Measurements from ENCODE around the gene TNFRSF4.

TNFRSF4 gene

DNA sequence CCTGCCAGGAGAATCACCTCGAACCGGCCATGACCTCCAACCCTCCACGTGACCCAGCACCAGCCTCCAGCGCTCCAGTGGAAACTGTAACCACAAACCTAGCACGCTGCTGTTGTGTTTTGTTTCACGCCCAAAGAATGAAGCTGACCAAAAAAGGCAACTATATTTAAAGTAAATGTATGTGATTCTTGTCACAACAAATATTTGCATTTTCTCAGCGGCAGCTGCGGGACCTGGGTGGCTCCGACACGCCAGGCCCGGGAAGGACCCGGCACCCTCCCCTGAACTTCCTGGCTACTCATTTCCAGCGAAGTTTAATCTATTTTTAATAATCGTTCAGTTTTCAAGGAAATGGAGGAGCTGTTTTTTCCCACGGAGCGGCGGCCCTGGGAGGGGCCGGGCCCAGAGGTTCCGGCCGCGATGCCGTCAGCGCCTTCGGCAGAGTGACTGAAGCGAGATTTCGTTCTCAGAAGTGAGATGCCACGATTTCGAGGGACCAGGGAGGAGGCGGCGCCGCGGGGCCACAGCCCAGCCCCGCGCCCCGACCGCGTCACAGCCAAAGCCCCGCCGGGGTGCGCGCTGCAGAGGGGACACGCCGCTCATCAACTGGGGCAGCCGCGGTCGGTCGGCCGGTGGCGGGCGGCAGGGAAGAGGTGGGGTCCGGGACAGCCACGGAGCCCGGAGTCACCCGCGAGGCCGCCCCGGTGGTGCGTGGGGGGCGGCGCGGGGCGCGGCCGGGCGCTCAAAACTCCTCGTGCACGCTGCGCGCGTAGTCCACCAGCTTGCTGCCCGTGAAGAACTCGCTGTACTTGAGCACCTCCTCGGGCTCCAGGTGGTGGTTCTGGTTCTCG is 3.0 kb upstream of the TNFRSF4 start:
- DNase-seq = peak; percentile 67

DNA sequence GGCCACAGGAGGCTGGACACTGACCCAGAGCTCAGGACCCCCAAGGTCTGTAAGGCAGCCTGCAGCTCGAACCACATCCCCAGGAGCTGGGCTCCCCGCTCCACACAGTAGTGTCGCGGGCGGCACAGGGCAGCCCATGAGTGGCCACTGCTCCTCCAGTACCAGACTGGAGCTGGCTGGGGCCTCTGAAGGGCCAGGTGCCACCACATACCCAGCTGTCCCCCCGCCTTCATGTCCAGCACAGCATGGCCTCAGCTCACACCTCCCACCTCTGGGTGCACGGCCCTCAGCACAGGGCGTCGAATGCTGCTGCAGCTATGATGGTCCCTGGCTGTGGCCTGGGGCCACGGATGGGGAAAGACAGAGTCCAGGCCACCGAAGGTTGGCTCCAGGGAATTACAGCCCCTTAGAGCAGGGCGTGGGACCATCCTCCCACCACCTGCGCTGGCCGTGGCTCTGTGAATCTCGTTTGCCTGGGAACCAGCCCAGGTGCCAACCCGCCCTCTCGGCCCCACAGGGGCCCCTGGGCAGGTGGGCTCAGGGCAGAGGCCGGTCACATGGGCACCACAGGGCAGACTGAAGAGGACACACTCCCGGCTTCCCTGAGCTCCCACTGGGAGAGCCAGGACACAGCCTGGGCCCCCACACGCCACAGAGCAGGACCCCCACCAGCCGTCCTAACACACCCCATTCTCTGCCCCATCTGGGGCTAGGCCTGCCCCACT is 2.1 kb upstream of the TNFRSF4 start:
- DNase-seq = no peak

DNA sequence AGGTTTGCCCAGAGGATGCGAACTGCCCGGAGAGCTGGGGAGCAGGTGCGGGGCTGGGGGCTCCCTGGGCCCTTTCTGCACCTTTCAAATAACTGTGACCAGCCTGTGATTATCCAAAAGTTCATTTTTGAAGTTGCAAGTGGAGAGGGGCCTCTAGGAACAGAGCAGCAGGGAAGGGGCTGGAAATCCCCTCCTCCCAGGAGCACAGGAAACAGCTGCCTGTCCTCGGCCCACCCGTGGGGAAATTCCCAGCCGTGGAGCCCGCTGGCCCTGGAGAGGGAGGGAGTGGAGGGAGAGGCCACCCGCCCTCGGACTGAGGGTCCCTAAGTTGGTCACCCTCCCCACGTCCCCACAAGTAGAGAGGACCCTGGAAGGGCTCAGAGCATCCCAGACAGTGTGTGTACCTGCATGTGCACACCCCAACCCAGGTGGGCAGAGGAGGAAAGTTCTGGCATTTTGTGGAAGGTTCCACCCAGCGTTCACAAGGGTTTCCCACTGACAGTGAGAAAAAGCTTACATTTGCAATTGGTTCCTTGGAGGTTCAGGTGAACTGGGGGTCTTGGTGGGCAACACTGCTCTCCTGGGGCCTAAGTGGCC is 1.2 kb upstream of the TNFRSF4 start:
- DNase-seq = no peak

DNA sequence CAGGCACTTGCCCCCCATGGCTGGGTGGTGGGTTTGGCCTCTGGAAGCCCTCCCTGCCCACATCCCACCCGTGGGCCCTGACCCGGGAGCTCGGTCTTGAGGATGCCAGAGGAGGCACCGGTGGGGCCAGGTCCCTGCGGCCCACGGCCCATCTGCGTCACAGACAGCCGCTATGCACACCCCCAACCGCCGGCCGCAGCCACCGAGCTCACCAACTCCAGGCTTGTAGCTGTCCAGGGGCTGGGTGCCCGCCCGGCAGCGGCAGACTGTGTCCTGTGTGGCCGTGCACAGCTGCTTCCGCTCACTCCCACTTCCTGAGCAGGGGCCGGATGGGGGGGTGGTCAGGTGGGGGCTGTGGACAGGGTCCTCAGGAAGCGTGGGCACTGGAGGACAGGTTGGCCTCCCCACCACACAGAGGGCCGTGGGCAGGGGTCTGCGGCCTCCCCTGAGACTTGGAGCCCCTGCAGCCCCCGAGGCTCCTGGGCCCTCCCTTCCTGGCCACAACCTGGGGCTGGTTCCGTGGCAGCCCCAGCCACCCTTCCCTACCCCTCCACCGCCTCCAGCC is 1.1 kb downstream of the TNFRSF4 start:
- DNase-seq = no peak

DNA sequence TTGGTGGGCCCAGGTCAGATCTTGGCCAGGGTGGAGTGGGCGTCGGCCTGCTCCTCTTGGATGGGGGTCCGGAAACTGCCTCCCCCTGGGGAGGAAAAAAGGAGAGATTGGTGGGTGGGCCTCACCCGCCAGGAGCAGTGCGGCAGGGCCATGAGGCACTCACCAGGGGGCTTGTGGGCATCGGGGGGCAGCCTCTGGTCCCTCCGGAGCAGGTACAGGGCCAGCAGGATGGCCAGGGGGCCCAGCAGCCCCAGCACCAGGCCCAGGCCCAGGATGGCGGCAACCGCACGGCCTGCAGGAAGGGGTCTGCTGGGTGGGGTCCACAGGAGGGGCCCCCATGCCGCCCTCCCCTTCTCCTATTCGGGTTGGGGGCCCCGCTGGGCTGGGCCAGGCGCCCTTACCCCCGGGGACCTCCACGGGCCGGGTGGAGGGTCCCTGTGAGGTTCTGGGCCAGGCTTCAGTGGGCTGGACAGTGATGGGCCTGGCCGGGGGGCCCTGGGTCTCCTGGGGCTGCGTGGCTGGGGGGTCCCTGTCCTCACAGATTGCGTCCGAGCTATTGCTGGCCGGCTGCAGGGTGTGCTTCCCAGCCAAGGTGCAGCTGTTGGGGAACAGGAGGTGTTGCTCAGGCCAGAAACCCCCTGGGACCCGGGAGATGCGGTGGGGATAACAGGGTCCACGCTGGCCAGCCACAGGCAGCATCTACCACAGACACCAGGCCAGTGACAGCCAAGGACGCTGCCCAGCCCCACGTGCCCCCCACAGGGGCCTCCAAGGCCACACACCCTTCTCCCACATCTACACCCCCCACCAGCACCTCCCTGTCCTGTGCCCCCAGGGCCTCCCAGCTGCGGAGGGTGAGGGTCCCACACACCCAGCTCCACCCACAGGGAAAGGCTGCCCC is 2.2 kb downstream of the TNFRSF4 start:
- DNase-seq = no peak

DNA sequence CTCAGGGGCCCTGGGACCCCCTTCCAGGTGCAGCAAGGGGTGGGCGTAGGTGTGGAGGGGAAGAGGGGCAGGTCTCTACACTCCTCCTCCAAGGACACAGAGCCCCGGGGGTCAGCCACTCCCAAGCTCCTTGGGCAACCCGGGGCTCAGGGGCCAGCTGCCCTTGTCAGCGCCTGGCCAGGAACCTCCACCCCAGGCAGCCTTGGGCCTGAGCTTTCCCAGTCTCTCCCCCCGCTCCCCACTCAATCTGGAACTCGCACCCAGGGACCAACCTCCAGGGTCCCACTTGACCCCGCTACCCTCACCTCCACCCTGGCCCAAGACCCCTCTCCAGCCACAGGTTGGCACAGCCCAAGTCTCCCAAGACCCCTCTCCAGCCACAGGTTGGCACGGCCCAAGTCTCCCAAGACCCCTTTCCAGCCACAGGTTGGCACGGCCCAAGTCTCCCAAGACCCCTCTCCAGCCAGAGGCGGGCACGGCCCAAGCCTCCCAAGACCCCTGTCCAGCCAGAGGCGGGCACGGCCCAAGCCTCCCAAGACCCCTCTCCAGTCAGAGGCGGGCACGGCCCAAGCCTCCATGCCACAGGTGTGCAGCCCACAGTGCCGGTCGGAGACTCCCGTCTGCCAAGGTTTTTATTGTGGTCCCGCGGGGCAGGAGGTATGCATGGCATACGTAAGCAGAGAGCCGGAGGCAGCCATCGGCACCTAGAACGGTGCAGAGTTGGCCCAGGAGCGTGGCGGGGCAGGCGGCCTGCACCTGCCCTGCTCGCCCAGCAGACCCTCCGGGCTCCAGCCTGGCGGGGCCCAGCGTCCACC is 3.0 kb downstream of the TNFRSF4 start:
- DNase-seq = no peak

DNA sequence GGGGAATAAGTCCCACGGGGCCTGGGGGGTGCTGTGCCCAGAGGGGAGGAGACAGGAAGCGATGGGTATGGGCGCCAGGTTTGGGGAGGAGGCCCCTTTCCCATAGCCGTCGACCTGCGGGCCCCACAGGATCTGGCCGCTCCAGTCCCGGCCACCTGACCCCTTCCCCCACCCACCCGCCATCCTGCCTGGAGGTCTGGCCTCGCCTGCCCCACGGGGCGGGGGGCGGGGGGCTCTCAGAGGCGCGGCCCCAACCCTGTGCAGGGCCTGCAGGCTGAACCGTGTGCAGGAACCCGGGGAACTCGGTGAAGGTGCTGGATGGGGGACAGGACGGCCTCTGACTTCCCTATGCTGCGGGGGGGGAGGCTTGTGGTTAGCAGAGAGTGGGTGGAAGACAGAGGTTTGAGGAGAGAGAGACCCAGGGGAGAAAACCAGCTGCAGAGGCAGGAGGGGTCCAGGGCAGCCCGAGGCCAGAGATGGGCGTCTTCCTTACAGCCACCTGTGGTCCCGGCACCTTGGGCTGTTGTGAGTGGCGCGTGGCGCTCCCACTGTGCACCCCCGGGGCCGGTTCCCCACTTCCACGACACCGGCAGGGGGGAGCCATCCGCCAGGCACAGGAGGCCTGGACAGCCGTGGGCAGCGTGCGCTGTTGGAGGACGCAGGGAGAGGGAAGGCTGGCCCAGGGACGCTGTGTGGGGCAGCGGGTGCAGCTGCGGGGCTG is 5.1 kb downstream of the TNFRSF4 start:
- no peak for DNase-seq

DNA sequence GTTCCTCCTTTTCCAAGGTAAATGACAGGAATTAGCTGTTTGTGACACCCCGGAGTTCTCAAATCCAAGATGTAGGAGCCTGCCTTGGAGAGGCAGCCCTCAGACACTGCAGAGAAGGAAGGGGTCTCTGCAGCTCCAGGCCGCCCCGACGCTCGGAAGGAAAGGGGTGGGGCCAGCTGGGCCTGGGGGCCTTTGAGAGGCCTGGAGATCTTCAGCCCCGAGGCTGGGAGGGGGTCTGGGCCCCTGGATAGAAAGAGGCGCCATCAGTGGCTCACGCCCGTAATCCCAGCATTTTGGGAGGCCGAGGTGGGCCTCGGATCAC is 6.4 kb downstream of the TNFRSF4 start:
- DNase-seq = no peak

DNA sequence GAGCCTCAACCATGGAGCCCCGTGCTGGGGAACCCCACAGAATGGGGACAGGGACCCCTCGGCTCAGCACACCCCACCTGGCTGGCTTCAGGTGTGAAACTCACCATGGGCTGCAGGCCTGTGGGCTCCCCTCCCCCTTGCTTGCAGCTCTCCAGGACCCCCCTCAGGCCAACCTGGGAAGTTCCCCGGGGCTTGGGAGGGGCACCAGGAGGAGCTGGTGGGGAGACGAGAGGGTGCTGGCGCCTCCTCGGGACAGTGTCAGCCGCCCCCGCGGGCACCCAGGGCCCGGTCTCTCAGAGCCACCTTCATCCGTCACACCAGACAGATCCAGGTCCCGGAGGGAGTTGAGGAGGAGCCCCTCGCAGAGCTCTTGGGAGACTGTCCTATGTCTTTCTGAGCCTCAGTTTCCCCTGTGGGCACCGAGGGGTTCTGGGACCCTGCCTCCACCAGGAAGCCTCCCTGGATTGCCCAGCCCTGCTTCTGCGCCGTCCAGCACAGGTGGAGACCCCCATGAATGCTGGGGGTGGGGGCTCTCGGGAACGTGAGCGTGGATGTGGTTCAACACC is 6.9 kb downstream of the TNFRSF4 start:
- DNase-seq = no peak

DNA sequence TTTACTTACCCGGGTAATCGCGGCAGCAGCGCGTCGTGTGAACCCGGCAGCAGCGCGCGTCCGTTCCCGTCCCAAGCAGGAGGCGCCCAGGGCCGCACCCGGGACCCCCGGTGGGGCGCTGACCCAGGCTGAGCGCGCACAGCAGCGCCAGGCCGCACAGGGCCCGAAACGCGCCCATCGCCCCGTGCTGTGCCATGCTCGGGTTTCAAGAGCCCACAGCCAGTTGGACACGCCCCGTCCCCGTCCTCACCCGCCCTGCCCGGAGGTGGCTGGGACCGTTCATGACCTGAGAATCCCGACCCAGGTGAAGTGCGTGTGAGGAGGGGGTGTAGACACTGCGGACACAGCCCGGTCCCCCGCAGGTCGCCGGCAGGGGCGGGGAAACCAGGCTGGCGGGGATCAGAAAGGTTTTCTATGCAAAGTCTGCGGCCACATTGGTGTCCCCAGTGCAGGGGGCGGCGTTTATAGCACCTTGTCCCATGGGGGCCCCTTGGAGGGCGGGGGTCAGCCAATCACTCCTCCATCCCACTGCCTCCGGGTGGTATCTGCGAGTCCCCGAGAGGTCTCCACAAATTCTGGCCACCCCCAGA is 7.5 kb downstream of the TNFRSF4 start, which contains the start of gene TNFRSF18:
TSS of gene TNFRSF18 (minus strand) at position 217 of the 590 bp plus-strand sequence. CDS start at position 196, 21 bp downstream.
- DNase-seq = no peak

DNA sequence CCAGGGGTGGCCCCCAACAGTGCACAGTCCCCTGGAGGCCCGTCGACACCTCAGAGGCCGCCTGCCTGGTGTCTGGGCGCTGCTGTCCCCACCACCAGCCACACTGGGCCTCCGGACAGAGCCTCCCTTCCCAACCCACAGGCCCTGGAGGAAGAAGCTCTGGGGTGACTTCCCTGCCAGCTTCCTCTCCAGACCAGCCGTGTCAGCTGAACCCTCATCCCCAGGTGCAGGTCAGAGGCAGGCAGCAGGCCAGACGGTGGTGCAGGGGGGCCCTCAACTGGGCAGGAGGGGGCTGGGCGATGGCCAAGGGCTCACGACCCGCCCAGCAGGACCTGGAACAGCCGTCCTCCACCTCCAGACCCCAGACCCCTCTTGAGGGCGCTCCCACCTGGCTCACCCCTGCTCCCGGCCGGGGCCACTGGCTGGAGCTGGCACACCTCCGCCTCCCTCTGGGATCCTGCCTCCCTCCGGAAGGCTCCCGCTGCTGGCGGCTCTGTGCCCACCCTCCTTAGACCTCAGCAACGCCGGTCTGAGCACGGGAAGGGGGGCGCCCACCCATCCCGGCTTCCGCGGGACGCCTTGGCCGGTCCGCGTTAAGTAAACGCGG is 8.1 kb downstream of the TNFRSF4 start:
- DNase-seq = no peak

DNA sequence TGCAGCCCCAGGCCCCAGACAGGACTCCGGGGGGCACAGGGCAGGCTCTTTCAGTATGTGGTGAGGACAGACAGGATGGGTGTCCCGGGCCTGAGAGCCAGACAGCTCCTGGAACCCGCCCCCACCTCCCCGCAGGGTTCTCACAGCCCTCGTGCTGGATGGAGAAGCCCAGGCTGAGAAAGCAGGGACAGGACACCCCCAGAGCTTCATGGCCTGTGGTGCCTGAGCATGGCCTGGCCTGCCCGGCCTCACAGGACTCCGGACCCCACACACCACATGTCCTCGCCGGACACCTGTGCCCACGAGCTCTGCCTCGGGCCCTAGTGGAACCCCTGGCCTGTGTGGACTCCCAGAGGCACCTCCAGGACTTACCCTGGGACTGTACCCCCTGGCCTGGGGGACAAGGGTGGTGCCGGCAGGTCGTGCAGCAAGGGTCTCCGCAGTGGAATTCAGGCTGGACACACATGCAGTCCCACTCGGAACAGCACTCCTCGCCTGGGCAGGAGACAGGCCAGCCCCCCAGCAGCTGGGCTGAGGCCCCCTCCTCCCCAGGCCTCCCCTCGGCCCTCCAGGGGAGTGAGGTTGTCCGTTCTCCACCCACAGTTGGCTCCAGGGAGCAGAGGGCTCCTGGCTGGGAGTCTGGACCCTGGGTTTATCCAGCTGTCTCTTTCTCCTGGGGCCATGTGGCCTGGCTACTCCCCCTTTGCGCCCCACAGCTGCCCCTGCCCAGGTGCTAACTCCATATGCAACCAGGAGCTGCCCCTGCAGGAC is 8.8 kb downstream of the TNFRSF4 start:
- DNase-seq = no peak

DNA sequence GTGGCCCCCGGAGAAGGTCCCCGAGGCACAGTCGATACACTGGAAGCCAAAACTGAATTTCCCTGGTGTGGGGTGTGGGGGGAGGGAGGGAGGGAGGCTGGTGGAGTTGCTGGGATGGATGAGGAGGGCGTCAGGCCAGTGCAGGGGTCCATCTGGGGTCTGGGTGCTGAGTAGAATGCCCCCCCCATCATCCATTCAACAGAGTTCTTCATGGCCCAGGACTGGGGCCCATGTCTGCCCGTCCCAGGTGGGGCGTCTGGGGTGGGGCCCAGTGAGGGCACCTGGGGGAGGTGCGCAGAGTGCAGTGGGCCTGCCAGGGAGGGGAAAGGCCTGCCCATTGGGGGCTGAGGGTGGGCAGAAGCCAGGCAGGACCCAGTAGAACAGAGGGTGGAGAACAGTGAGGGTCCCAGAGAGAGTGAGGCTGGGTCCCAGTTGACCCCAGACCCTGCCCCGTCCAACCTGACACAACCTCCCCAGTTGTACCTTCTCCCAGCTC is 9.5 kb downstream of the TNFRSF4 start:
- DNase-seq = no peak

DNA sequence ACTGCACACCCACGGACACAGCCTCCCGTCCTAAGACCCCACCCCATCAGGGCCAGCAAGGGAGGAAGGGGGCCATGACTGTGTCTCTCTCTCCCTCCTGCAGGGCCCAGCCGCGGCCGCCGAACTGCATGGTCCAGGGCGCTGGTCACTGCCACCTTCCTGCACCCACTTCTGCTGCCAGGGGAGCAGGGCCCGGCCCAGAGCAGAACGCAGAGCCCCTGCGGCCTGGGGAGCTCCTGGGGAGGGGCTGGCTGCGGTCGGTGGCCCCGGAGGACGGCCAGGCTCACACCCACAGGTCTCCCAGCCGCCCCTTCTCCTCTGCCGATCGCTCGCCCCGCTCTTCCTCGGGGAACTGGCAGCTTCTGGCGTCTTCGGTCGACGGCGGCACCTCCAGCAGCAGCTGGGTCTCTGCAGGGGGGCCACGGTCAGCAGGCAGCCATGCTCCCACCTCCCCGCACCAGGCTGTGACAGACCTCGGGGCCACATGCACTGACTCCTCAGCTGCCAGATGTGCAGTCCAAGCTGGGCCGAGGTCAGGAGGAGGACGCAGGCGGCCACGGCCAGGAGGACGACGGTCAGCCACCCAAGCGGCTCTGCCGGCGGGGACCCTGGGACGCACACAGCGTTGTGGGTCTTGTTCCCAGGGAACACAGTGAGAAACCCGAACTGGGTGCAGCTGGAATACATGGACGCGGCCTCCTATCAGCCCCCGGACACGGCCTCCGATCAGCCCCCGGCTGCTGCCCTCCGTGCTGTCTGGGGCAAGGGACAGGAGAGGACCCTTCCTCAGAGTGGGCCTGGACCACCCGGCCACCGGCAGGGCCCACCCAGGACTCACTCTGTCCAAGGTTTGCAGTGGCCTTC is 10.2 kb downstream of the TNFRSF4 start:
- no peak for DNase-seq

DNA sequence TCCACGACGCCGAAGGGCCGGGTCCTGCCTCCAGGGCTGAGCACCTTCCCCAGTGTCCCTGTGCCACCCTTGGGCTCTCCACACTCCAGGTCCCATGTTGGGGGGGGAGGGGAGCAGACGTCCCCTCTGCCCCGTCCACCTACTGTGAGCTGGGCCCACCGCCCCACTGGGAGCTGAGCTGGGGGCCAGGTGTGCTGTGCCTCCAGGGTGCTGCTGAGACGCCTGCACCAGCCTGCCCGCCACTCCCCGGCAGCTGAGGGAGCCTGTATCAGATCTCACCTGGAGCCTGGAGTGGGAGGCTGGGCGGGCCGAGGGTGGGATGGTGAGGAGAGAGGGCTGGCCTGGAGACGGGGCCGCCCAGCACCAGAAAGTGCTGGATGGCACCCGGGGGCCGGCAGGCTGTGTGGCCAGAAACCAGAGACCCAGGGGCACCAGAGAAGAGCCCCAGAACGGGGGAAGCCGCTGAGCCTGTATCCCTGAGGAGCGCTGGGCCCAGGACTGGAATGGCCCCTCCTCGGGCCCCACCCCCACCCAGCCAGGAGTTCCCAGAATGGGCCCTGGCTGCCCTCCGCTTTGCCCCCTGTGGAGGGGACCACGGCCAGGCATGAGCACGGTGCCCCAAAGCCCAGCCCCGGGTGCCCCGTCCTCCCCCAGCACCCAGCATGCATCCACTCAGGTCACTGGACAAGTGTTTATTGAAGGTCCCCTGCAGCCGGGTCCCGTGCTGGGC is 11.0 kb downstream of the TNFRSF4 start:
- DNase-seq = no peak

DNA sequence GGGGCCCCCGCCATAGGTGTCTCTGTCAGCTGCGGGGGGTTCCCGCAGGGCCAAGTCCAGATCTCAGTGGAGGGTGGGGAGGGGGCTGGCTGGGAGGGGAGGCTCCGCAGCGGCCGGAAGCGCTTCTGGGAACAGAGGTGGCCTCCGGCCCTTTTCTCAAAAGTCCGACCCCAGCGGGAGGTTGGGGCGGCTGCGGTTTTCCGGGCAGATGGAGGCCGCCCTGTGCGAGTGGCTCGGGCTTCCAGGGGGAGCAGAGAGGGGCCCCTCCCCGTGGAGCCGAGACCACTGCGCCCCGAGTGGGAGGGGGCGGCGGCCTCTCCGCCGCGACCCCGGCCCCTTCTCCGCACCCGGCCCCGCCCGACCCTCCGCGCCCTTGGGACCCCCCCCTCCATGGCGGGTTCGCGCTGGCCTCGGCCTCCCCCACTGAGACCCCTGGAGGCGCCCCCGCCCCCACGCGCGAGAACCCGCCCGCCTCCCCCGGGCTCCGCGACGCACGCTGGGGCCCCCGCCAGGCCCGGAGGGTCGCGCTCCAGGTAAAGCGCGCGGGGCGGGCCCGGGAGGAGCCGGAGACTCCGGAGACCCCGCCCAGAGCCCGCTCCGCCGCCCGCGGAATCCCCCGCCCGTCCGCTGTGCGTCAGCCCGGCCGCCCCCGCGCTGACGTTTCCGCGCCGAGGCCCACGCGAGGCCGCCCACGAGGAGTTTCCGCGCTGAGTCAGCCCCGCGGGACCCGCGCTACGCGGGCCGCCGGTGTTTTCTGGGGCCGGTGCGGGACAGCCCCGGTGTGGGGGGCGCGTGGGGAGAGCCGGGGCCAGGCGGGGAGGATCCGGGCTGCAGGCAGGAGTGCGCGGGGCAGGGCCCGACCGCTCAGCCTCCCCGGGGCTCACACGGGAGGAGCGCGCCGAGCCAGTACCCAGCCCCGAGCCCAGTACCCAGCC is 12.8 kb downstream of the TNFRSF4 start:
- peak; percentile 85 for DNase-seq

Data from T-helper 9 cell (primary cell).